ENCODE results near the gene TMEM163. TPM values are rescaled to one million over a fixed set of nuclear protein-coding genes. Genes with fewer than 3 reads are reported as not detected.

The TMEM163 gene
- total RNA-seq, 1 experiment from 2014 or later = 2.5 TPM

DNA sequence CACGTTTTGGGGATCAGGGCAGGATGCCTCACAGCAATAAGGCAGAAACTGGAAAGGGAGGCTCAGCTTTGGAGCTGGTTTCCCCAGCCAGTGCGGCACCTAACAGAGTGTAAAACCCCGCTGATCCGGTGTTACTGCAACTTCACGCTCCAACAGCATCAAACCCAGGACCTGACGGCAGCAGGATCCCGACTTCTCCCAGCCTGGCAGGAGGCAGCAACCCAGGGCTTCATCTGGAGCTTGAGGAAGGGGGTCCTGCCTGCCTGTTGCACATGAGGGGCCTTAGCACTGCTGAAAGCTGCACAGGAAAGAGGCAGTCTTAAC is 255.1 kb downstream of the TMEM163 start:
- Mint-ChIP-seq H3K9me3 (ENCODE audit: low read depth, unreplicated experiment) (no peaks in the 10 kb centered on the region), H3K4me3 (ENCODE audit: low read depth, unreplicated experiment) (no peak overlapping the region), H3K36me3 (ENCODE audit: insufficient read depth, unreplicated experiment) (peaks cover 5% of the 10 kb centered on the region), H3K4me1 (ENCODE audit: low read depth, unreplicated experiment) (peaks cover 21% of the 10 kb centered on the region), H3K27ac (ENCODE audit: unreplicated experiment) (no peak overlapping the region), H3K27me3 (ENCODE audit: unreplicated experiment) (no peaks in the 10 kb centered on the region)
- no TSS peak for BruUV-seq (replicated peaks)
- intact Hi-C loops (cut with micrococcal nuclease; ENCODE audit: unreplicated experiment) = no loop called here
- no peak for DNase-seq
- TF ChIP-seq, protein P1, sequence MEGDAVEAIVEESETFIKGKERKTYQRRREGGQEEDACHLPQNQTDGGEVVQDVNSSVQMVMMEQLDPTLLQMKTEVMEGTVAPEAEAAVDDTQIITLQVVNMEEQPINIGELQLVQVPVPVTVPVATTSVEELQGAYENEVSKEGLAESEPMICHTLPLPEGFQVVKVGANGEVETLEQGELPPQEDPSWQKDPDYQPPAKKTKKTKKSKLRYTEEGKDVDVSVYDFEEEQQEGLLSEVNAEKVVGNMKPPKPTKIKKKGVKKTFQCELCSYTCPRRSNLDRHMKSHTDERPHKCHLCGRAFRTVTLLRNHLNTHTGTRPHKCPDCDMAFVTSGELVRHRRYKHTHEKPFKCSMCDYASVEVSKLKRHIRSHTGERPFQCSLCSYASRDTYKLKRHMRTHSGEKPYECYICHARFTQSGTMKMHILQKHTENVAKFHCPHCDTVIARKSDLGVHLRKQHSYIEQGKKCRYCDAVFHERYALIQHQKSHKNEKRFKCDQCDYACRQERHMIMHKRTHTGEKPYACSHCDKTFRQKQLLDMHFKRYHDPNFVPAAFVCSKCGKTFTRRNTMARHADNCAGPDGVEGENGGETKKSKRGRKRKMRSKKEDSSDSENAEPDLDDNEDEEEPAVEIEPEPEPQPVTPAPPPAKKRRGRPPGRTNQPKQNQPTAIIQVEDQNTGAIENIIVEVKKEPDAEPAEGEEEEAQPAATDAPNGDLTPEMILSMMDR (IDR thresholded peaks at IDR 0.05; ENCODE audit: unreplicated experiment) = no peak
- CTCF ChIA-PET = no interaction called here

DNA sequence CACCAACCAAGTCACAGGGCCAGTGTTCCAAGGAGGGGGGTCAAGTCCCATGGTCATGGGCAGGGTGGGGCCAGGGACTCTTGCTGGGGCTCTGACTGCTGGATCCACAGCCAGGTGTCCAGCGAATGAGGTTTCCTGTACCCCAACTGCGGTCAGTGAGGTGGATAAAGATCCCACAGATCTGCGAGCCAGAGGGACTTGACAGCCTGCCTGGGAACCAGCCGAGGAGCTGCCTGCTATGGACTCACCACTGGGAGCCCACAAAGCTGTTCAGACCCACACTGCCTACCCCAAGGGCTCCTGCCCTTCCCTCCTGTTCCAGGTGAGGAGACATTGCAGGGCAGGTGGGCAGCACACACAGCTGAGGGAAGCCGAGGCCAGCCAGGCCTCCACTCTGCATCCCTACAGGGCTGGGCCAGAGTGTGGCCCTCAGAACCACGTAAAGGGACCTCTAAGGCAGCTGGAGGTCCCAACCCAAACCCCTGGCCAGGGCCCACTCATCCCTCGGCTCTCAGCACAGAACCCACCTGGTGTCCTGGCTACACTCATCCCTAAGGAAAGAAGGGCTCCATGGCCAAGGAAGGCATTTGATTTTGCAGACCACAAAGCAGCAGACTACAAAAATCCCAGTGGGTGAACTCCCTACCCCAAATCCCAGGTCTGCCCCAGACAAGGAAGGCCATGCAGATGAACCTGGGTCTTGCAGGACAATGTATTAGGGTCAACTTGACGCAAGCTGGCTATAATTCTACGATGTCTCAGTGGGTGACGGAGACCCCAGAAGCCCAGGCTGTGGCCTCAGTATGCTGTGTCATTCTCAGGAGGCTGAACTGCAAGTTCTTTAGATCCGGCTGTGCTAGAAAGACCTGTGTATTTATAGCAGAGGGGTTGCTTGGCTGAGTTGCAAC is 255.8 kb downstream of the TMEM163 start:
- H3K9me3 Mint-ChIP-seq (ENCODE audit: low read depth, unreplicated experiment) = no peaks in the 10 kb centered on the region
- intact Hi-C loops (cut with micrococcal nuclease; ENCODE audit: unreplicated experiment) = no loop called here
- no peaks in the 10 kb centered on the region for H3K27me3 Mint-ChIP-seq (ENCODE audit: unreplicated experiment)
- no peak overlapping the region for H3K4me3 Mint-ChIP-seq (ENCODE audit: low read depth, unreplicated experiment)
- TF ChIP-seq, protein P1 (IDR thresholded peaks at IDR 0.05; ENCODE audit: unreplicated experiment) = no peak
- no peak overlapping the region for H3K27ac Mint-ChIP-seq (ENCODE audit: unreplicated experiment)
- H3K4me1 Mint-ChIP-seq (ENCODE audit: low read depth, unreplicated experiment) = peaks cover 21% of the 10 kb centered on the region
- CTCF ChIA-PET = no interaction called here
- H3K36me3 Mint-ChIP-seq (ENCODE audit: insufficient read depth, unreplicated experiment) = peaks cover 10% of the 10 kb centered on the region
- DNase-seq = no peak
- no TSS peak for BruUV-seq (replicated peaks)

DNA sequence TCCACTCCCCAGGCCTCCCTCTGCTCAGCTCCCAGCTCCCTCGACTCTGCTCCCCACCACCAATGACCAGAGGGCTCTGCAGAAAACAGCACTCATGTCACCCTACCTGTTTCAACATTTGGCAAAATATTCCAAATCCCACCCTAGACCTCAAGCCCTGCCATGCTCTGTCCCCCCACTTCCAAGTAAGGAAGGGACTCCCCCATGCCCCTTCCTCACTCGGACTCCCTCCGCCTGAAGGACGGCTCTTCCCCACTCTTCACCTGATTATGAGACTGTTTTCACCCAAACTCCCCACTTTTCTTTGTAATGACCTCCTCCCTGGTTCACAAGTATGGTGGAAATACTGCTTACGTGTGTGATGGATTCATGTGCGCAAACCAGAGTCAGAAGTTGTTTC is 256.5 kb downstream of the TMEM163 start:
- no peak overlapping the region for H3K4me3 Mint-ChIP-seq (ENCODE audit: low read depth, unreplicated experiment)
- H3K27me3 Mint-ChIP-seq (ENCODE audit: unreplicated experiment) = no peaks in the 10 kb centered on the region
- TF ChIP-seq, protein P1 (IDR thresholded peaks at IDR 0.05; ENCODE audit: unreplicated experiment) = no peak
- peaks cover 21% of the 10 kb centered on the region for H3K4me1 Mint-ChIP-seq (ENCODE audit: low read depth, unreplicated experiment)
- CTCF ChIA-PET = no interaction called here
- H3K9me3 Mint-ChIP-seq (ENCODE audit: low read depth, unreplicated experiment) = no peaks in the 10 kb centered on the region
- peaks cover 10% of the 10 kb centered on the region for H3K36me3 Mint-ChIP-seq (ENCODE audit: insufficient read depth, unreplicated experiment)
- H3K27ac Mint-ChIP-seq (ENCODE audit: unreplicated experiment) = no peak overlapping the region
- DNase-seq = no peak
- intact Hi-C loops (cut with micrococcal nuclease; ENCODE audit: unreplicated experiment) = no loop called here
- no TSS peak for BruUV-seq (replicated peaks)

DNA sequence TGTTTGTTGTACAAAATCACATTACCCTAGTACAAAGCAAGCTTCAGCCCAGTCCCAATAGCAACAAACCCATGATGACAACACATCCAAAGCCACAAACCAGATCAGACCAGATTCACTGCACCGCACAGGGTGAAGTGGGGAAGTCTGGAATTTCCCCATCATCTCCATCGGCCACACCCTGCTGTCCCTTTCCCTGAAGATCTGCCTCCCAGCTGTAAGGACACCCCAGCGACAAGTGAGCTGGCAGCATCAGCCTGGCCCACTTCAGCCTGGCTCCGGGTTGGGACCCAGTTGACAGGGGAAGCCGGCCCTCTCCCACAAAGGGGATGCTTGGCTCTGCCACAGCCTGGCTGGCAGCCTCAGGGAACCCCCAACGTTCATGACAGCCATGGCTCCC is 257.3 kb downstream of the TMEM163 start:
- TF ChIP-seq, protein P1 (IDR thresholded peaks at IDR 0.05; ENCODE audit: unreplicated experiment) = no peak
- no peaks in the 10 kb centered on the region for H3K27me3 Mint-ChIP-seq (ENCODE audit: unreplicated experiment)
- CTCF ChIA-PET = interaction anchor here (1.4 to 1.9 kb wide), 2 partner anchors 10 to 527 kb away, joined by 4 to 9 read pairs; no protein-coding TSS in a partner anchor
- H3K36me3 Mint-ChIP-seq (ENCODE audit: insufficient read depth, unreplicated experiment) = peaks cover 10% of the 10 kb centered on the region
- no peak overlapping the region for H3K4me3 Mint-ChIP-seq (ENCODE audit: low read depth, unreplicated experiment)
- no peak overlapping the region for H3K27ac Mint-ChIP-seq (ENCODE audit: unreplicated experiment)
- no peaks in the 10 kb centered on the region for H3K9me3 Mint-ChIP-seq (ENCODE audit: low read depth, unreplicated experiment)
- intact Hi-C loops (cut with micrococcal nuclease; ENCODE audit: unreplicated experiment) = no loop called here
- no TSS peak for BruUV-seq (replicated peaks)
- peaks cover 21% of the 10 kb centered on the region for H3K4me1 Mint-ChIP-seq (ENCODE audit: low read depth, unreplicated experiment)
- DNase-seq = peak; percentile 9

Data from Calu3 (cell line).